Cortex of kidney (tissue), 1 donor: ENCODE data around the gene GAL3ST2.
"Not testable (repeated sequence)": the region's sequence is repeated elsewhere in the genome, so short reads cannot be mapped to it uniquely, and the experiment has no call there.

Source experiments
- DNase-seq: peaks from one replicate; lab custom pipeline; 2025; lab: John Stamatoyannopoulos, UW

Gene GAL3ST2

DNA sequence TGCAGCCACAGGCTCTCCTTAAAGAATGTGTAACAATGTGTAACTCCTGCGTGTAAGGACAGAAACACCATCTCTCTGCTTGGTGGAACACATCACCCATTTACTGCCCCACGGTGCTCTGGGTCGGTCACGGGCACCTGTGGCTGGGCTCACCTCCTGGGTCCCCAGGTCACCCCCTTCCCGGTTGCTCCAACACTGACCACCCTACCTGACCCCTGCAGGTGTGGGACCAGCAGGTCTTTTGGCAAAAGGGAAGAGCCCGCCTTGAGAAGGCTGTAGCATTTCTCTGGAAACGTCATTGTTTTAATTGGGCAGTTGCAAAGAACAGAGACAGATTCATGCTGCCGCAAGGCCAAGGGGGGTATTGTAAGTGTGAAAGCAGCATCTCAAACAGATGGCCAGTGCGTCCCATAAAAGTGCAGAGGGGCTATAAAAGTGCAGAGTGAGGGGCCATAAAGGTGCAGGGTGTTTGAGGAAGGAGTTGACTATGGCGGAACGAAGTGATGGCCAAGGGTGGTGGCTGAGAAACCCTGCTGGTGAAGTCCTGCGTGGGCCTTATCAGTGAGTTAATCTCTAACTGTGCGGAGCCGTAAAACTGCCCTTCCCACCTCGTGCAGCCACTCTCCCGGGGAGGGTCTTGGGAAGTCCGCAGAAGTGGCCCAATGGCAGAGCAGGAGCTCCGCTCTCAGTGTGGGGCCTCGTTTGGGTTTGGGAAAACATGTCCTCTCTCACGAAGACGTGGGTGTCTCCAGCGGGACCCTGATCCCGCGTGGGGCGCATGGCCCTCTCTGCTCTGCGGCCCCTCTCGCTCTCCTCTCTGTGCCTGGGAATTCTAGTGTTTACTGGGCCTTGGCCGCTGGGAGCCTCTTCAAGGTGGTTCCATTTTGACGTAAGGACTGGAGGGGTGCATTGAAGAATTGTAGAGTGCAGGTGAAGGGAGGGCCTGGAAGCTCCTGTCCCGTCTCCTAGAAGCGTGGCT is 18.7 kb downstream of the GAL3ST2 start:
- no peak for DNase-seq

DNA sequence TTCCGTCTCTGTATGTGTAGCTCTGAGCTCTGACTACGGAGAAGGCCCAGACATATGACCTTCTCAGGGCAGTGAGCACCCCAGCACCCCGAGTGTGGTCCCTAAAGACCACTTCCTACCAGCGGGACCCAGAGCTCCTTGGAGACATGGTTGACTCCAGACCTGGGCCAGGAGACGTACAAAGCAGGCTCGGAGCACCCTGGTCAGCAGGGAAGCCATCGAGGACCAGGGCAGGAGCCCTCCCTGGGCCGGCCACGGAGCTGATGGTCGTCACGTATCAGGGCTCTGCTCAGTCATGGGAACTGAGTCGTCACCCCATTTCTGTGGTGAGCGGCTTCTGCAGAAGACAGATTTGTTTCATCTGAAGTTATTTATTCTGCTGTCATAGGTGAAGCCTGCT is 19.6 kb downstream of the GAL3ST2 start:
- DNase-seq = no peak

DNA sequence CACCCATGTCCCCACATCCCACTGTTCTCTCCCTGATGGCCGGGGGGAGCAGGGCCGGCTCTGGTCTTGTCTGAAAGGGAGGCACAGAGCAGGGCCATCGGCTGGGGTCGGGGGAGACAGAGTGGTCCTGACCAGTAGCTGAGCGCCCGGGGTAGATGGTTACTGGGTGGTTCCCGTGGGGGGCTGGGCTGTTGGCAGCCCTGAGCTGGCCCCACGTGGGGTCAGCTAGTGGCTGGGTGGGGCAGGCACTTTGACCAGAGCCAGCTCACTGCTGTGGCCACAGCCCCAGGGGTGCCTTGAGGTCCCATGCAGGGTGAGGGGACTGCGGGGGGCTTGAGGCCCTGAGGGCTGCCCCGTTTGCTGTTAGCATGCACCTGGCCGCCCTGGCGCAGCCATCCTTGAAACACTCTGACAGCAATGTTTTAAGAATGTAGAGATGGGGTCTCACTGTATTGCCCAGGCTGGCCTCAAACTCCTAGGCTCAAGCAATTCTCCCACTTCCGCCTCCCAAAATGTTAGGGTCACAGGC is 20.1 kb downstream of the GAL3ST2 start:
- DNase-seq = no peak

DNA sequence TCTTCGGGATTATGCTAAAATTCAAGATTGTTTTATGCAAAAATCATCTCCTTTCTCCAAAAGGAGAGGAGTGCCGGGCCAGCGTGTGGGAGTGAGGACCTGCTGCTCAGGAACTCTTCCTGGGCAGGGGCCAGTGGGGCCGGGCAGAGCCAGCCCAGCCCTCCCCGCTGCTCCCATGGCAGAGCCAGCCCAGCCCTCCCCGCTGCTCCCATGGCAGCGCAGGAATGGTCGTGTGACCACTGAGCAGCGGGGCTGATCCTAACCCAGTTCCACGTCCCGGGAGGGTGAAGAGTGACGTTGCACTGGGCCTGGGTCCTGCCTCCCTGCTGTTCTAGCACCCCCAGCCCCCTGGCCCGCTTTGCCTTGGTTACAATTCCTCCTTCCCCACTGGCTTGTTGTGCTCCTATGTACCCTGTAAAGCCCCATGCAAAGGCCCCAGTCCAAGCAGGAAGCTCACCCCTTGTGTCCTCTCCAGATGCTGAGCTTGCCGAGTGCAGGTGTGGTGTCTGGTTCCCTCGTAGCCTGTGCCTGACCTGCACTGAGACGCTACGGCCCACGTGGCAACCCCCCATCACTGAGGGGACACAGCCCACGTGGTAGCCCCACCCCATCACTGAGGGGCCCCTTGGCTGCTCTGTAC is 20.9 kb downstream of the GAL3ST2 start:
- DNase-seq = no peak

DNA sequence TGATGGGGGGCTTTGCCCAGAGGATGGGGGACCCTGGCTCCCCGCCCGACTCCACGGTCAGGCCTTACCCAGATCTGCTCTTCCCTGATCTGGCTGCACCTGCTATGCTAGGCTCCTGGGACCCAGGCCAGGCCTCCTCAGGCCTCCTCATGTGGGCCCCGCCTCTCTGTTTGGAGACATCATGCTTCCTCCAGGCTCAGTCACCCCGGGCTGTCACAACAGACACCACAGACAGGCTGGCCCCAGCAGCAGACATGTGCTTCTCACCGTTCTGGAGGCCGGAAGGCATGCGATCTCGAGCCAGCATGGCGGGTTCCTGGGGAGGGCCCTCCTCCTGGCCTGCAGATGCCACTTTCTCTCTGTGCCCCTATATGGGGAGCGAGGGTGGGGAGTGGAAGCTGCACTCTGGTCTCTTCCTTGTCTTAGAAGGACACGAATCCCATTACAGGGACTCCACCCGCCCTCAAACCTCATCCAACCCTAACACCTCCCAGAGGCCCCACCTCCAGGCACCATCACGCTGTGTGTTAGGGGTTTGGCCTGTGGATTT is 21.5 kb downstream of the GAL3ST2 start:
- no peak for DNase-seq

DNA sequence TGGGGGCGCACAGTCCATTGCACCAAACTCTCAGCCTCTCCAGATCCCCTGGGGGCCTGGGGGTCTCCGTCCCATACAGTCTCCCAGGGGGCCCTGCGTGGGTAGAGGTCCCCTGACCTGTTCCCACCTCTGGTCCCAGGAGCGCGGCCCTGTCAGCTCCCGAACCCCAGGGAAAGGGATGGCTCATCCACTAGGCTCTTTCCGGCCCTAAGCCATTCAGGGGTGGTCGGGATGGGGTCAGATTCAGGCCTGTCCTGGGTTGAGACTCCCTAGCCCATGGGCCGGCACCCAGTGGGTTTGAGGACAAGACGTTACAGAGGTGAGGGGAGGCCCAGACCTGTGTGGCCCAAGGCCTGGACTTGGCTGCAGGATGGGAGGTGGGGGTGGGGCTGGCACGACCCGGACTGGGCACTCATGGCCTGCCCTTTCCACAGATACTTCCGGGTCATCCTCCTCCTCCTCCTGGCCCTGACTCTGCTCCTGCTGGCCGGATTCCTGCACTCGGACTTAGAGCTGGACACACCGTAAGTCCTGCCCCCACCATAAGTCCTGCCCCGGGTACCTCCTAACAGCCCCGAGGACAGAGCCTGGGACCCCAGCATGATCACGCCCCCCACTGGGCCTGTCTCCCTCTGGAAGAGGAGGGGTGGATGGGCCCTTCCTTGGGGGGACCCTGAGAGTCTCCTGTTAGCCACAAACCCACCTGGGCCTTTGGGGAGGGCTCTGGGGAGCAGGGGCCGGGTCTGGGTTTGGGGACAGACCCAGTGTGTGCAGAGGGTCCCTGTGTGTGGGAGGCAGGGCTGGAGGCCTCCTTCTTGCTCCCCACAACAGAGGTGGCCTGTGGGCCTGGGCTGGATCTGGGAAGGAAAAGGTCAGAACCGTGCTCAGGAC is 22.3 kb downstream of the GAL3ST2 start:
- no peak for DNase-seq

DNA sequence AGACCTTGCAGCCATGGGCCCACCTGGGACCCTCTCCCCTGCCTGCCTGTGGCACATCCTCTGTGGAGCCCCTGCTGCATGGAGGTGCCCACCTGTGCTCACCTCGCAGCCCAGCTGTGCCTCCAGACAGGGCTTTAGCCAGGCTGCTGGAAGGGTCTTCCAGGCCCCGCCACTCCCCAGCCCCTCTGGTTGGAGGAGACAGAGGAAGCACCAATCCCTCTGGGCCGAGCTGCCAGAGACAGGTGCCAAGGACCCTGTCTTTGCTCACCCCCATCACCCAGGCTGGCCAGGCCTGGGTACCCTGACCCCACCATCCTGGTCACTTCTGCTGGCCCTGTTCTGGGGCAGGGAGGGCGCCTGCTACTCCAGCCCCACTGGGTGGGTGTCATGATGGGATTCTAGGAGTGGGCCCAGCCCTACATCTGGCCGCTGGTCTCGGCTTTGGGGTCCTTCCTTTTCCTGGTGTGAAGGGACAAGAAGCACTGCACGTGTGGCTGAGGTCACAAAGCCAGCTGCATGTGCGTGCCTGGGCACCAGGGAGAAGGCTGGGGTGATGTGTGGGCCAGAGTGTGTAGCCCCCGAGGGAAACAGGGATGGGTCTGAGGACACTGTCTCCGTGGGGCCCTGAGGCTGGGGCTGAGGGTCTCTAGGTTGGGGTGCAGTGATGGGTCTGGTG is 23.0 kb downstream of the GAL3ST2 start:
- no peak for DNase-seq

DNA sequence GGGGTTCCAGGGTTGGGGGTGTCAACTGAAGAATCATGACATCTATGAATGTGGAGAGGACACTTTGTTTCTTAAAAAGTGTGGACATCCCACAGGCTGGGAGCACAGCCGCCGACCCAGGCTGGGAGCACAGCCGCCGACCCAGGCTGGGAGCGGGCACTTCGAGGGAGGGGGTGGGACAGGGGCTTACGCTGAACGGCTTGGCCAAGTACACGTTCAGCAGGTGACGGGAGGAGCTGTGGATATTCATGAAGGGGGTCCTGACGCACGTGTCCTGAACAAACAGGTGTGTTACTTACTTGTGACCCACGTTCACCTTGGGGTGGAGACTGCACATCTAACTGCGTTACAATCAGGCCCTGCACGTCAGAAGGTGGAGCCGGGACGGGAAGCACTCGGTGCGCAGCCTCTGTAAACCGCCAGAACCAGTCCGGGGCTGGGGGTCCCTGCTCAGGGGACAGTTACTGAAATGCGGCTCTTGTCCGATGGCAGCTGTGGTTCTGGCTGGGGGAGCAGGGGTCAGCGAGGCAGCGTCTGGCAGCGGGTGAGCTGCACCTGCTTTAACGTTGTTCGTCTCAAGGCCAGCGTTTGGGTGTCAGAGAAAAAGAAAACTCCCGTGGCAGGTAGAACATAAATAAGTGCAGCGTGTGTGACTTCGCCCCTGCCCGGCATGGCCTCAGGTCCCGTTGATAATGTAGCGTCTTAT is 23.7 kb downstream of the GAL3ST2 start:
- not testable (repeated sequence) for DNase-seq

DNA sequence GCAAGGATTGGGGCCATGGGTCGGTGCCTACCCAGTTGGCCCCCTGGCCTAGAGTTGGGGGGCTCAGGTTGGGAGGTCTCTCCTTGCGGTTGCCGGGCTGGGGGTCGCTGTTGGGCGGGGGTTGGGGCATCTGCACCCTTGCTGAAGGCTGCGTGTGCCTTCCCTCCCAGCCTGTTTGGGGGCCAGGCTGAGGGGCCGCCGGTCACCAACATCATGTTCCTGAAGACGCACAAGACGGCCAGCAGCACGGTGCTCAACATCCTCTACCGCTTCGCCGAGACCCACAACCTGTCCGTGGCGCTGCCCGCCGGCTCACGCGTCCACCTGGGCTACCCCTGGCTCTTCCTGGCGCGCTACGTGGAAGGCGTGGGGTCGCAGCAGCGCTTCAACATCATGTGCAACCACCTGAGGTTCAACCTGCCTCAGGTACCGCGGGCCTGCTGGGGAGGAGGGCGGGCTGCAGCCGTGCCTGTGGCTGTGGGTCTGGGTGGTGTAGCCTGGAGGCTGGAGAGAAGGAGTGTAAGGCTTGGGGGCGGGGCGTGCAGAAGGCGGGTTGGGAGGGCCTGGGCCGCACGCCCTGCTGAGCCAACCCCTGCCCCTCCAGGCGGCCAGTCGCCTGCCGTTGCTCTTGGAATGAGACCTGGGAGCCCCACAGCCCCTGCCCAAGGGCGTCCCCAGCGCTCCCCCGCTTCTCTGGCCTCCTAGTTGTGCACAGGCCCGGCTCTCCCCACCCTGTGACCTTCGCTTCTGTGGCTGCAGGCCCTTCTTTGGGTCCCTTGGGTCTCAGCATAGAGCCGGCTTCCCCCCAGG is 25.2 kb downstream of the GAL3ST2 start:
- DNase-seq = no peak

DNA sequence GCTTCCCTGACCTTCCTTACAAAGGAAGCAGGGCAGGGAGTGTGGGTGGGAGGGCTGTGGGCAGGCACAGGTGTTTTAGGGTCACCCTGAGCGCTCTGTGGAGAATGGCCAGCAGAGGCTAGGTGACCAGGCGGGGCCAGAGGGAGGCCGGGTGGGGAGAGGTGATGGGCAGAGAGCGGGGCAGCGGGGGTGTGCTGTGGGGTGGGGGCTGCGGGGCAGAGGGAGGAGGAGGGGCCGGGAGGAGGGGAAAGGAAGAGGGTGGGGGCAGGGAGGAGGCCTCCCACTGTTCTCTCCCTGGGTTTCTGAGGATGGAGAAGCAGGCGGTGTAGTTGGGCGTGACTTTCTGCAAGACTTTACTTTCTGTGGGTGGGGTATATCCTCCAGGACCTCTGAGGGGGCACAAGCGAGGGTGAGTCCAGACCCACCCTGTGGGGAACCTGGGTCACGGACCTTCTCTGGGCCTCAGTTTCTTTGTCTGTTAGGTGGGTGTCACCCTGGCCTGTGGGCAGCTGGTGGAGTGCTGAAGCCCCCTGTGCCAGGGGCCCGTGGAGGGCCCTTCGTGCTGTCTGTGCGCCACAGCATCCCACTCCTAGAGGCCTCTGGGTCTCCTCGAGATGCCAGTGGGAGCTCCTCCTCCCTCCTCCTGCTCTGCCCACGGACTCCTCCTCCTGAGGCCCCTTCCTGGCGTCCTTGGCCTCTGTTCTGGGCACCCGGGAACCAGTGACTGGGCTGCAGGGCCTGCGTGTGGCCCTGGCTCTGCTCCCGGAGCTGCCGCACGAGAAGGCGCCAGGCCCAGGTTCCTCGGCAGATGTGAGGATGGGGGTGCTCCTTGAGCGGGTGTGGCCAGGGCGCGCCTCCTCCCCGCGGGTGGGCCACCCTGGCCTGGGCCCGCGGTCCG is 26.0 kb downstream of the GAL3ST2 start:
- DNase-seq = no peak

DNA sequence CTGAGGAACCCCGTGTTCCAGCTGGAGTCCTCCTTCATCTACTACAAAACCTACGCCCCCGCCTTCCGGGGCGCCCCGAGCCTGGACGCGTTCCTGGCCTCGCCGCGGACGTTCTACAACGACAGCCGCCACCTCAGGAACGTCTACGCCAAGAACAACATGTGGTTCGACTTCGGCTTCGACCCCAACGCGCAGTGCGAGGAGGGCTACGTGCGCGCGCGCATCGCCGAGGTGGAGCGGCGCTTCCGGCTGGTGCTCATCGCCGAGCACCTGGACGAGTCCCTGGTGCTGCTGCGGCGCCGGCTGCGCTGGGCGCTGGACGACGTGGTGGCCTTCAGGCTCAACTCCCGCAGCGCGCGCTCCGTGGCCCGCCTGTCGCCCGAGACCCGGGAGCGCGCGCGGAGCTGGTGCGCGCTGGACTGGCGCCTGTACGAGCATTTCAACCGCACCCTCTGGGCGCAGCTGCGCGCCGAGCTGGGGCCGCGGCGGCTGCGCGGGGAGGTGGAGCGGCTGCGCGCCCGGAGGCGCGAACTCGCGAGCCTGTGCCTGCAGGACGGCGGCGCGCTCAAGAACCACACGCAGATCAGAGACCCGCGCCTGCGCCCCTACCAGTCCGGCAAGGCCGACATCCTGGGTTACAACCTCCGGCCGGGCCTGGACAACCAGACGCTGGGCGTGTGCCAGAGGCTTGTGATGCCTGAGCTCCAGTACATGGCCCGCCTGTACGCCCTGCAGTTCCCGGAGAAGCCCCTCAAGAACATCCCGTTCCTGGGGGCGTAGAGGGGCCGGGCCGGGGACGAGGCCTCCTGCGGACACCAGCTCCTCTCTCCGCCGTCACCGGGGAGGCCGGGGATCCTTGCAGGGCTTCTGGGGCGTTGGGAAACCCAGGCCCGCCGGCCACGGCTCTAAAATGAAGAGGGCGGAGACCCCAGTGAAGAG is 27.0 kb downstream of the GAL3ST2 start:
- no peak for DNase-seq

DNA sequence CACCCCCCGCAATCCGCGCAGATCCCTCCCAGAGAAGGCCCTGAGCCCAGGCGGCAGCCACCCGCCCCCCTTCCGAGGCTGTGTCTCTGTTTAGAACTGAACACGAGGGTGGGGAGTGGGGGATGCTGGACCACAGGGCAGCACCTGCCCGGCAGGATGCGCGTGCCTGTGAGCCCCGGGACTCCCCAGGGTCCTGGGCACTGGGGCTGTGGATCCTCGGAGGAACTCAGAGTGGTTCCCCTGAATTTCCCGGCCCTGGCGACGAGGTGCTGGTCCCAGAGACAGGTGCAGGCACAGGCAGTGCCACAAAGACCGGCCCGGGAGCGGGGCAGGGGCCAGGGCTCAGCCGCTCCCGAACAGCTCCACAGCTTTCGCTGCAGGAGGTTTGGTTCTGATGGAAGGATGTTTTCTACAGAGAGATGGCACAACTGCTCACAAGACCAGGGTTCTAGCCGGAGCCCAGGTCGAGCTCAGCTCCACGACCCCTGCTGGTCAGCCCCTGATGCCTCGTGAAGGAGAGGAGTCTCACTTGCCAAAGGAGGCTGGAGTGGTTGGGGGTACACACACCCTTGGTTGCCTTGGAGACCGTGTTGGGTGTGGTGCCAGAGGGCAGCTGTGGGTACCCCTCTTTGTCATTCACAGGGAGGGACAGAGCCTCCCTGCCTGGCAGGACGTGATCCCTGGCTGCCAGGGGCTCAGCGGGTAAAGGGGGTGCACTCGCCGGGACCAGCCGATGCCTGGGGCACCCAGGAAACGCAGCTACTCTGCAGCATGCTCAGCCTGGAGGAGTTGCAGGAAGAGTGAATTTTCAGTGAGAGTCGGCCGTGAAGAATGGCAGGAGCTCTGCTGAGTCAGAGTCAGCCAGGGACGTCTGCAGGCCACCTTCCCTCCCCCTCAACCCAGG is 28.0 kb downstream of the GAL3ST2 start:
- DNase-seq = no peak

DNA sequence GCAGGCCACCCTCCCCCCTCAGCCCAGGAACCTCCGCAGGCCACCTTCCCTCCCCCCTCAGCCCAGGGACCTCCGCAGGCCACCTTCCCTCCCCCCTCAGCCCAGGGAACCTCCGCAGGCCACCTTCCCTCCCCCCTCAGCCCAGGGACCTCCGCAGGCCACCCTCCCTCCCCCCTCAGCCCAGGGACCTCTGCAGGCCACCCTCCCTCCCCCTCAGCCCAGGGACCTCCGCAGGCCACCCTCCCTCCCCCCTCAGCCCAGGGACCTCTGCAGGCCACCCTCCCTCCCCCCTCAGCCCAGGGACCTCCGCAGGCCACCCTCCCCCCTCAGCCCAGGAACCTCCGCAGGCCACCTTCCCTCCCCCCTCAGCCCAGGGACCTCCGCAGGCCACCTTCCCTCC is 29.6 kb downstream of the GAL3ST2 start:
- DNase-seq = not testable (repeated sequence)

DNA sequence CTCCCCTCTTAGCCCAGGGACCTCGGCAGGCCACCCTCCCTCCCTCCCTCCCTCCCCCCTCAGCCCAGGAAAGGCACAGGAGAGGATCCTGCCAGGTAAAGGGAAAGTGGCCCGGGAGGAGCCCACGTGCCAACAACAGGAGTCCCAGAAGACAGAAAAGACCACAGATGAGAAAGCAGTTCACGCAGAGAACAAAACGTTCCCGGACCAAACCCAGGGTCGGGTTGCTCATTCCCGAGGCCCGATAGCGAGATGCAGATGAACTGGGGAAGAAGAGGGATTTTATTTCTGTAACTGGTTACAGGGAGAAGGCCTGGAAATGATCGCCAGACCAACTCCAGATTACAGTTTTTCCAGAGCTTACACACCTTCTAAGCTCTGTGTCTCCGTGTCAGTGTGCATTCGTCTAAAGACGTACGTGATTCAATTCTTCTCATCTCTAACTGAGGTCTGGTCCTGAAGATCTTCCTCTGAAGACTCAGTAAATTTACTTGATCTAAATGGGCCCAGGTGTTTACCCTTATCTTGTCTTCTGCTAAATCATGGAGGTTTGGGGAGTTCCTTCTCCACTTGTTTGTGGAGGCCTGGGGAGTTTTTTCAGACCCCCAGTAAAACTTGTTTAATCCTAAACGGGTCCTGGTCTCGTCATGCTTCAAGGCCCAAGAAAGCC is 31.6 kb downstream of the GAL3ST2 start:
- no peak for DNase-seq

DNA sequence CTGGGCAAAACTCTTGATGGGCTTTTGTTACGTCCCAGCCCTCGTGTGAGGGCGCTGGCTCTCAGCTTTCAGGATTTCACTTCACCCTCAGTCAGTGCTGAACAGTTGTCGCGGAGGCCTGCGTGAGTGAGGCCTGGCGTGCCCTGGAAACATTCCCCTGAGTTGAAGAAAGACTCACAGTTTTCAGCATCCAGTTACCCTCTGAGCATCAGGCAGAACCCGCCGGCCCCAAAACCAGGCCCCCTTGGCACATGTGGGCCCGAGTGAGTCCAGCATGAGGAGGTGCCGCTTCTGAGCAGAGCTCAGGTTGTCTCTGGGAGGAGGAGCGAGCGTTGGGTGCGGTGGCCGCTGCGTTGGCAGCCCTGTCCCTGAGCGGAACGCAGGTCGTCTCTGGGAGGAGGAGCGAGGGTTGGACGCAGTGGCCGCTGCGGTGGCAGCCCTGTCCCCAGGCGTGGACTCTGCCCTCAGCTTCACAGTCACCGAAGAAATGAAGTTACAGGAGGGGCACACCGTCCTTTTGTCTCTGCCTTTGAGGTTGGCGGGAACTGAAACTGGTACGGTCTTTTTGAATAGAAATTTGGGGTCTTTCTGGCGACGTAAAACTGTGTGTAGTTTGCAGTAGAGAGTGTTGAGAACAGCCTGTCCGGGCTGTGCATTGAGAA is 32.2 kb downstream of the GAL3ST2 start, which contains the start of gene NEU4:
NEU4 (plus strand) TSS at position 473 of the 662 bp plus-strand sequence. CDS start 5,292 bp downstream, outside the sequence.
- no peak for DNase-seq
